ENCODE data around the gene CEL. TPM values are rescaled to one million over a fixed set of nuclear protein-coding genes. Genes with fewer than 3 reads are reported as not detected.
"Not testable (repeated sequence)": the region's sequence is repeated elsewhere in the genome, so short reads cannot be mapped to it uniquely, and the experiment has no call there.

Gene CEL
- total RNA-seq, 2 experiments from 2014 or later = 1.4 to 2.3 TPM

- Mint-ChIP-seq H3K9me3 (no peaks in the 10 kb centered on the region), H3K27ac (no peak overlapping the region), H3K27me3 (peaks cover 12% of the 10 kb centered on the region), H3K4me3 (no peak overlapping the region), H3K36me3 (peaks cover 3% of the 10 kb centered on the region), H3K4me1 (no peaks in the 10 kb centered on the region)
- no peak for ATAC-seq (ENCODE audit: low read depth)
- no peak for DNase-seq
- POLR2A ChIA-PET = no interaction called here
These were observed 9.8 kb downstream of the CEL start for GRCh38 chr9:133071484-133072150.

DNA sequence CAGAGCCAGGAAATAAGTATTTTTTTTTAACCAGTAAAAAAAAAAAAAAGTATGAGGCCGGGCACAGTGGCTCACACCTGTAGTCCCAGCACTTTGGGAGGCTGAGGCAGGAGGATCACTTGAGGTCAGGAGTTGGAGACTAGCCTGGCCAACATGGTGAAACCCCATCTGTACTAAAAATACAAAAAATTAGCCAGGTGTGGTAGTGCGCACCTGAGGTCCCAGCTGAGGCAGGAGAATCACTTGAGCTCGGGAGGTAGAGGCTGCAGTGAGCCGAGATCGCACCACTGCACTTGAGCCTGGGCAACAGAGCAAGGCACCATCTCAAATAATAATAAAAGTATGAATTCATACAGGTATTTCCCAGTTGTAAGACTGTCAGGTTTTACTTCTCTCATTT is 10.4 kb downstream of the CEL start:
- DNase-seq; H3K9me3 Mint-ChIP-seq; ATAC-seq (ENCODE audit: low read depth); H3K4me3 Mint-ChIP-seq; H3K27ac Mint-ChIP-seq; H3K36me3 Mint-ChIP-seq; H3K4me1 Mint-ChIP-seq; POLR2A ChIA-PET: not testable (repeated sequence)
- peaks cover 12% of the 10 kb centered on the region for H3K27me3 Mint-ChIP-seq

GRCh38 chr9:133073086-133074014 is 11.6 kb downstream of the CEL start:
- H3K4me1 Mint-ChIP-seq = no peaks in the 10 kb centered on the region
- POLR2A ChIA-PET = no interaction called here
- no peak overlapping the region for H3K27ac Mint-ChIP-seq
- H3K36me3 Mint-ChIP-seq = peaks cover 3% of the 10 kb centered on the region
- DNase-seq (no peak), ATAC-seq (ENCODE audit: low read depth) (no peak)
- H3K27me3 Mint-ChIP-seq = peaks cover 12% of the 10 kb centered on the region
- no peak overlapping the region for H3K4me3 Mint-ChIP-seq
- no peaks in the 10 kb centered on the region for H3K9me3 Mint-ChIP-seq

GRCh38 chr9:133074111-133074651 is 12.4 kb downstream of the CEL start:
- H3K36me3 Mint-ChIP-seq = peaks cover 3% of the 10 kb centered on the region
- H3K4me1 Mint-ChIP-seq = no peaks in the 10 kb centered on the region
- H3K4me3 Mint-ChIP-seq = no peak overlapping the region
- H3K9me3 Mint-ChIP-seq = no peaks in the 10 kb centered on the region
- ATAC-seq (ENCODE audit: low read depth) (no peak), DNase-seq (no peak)
- peaks cover 12% of the 10 kb centered on the region for H3K27me3 Mint-ChIP-seq
- H3K27ac Mint-ChIP-seq = no peak overlapping the region
- POLR2A ChIA-PET = interaction anchor here (0.6 kb wide), 1 partner anchor 44 kb away, joined by 3 read pairs; the partner anchor contains the start of gene GTF3C5

DNA sequence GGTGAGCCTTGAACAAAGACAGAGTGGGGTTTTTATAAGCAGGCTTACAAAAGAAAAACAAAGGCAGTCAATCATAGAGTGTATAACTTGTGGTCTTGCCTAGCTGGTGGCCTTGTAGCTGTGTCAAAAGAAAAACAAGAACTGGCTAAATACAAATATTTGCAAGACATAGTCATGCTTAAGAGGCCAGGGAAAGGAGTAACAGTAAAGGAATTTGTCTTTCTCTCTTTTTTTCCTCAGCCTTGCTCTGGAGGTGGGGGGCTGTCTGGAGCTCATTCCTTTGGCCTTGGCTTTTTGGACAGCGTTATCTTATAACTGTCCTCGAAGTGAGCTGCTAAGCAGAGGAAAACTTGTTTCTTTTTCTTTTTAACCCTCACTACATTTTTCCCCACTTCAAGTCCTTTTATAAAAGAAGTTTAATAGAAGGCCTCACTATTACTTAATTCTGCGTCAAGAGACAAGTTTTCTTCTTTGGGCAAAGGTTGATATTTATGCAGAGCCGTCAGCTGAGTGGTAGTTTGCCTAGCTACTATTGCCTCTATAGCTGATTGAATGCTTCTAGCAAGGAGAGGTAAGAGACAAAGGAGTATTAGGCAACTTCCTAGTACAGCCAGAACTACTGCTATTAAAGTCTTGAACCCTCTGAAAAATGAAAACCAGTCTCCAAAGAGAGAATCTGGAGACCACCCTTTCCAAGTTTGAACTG is 14.3 kb downstream of the CEL start:
- Mint-ChIP-seq H3K4me1 (no peaks in the 10 kb centered on the region), H3K27me3 (peaks cover 20% of the 10 kb centered on the region), H3K27ac (no peak overlapping the region), H3K4me3 (no peak overlapping the region), H3K36me3 (peaks cover 3% of the 10 kb centered on the region), H3K9me3 (no peaks in the 10 kb centered on the region)
- ATAC-seq (ENCODE audit: low read depth) (no peak), DNase-seq (no peak)
- POLR2A ChIA-PET = no interaction called here

DNA sequence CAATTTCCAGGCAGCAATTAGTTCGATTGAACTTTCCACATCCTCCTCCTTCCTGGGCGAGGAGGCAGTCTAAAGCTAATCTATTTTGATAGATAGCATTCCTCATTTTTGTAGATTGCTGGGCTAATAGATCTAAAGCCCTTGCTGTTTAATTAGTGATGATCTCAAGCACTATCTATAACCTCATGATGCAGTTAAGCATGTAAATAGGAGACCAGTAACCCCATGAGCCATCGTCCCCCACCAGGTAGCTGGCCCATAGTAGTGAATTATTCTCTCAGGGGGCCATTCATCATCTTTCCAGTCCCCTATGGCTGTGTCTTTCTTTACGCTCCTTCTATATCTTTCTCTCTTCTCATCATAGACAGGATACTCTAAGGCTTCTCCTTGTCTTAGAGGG is 14.9 kb downstream of the CEL start:
- H3K4me1 Mint-ChIP-seq = no peaks in the 10 kb centered on the region
- no peaks in the 10 kb centered on the region for H3K9me3 Mint-ChIP-seq
- H3K4me3 Mint-ChIP-seq = no peak overlapping the region
- H3K27ac Mint-ChIP-seq = no peak overlapping the region
- peaks cover 20% of the 10 kb centered on the region for H3K27me3 Mint-ChIP-seq
- H3K36me3 Mint-ChIP-seq = peaks cover 2% of the 10 kb centered on the region
- POLR2A ChIA-PET = no interaction called here
- no peak for ATAC-seq (ENCODE audit: low read depth)
- DNase-seq = no peak

- peaks cover 18% of the 10 kb centered on the region for H3K27me3 Mint-ChIP-seq
- H3K27ac Mint-ChIP-seq = no peak overlapping the region
- H3K9me3 Mint-ChIP-seq = no peaks in the 10 kb centered on the region
- no peaks in the 10 kb centered on the region for H3K4me1 Mint-ChIP-seq
- POLR2A ChIA-PET = no interaction called here
- no peak overlapping the region for H3K4me3 Mint-ChIP-seq
- H3K36me3 Mint-ChIP-seq = no peaks in the 10 kb centered on the region
- DNase-seq (no peak), ATAC-seq (ENCODE audit: low read depth) (no peak)
These were observed 16.7 kb downstream of the CEL start for GRCh38 chr9:133078486-133078885.

DNA sequence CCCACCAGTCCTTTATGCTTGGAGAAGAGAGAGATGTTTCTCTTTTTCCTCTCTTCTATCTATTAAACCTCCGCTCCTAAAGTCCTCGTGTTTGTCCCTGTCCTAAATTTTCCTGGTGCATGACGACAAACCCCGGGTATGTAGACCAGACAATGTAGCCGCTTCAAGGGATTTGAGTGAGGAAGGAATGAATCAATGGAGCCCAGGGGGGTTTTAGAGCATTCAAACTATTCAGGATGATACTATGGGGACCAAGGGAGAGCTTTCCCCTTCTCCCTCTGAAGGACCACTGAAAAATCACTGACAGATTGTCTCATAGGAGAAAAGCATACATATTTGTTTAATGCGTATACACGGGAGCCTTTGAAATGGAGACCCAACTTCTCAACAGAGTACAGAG is 18.4 kb downstream of the CEL start:
- DNase-seq = no peak
- Mint-ChIP-seq H3K27ac (no peak overlapping the region), H3K36me3 (no peaks in the 10 kb centered on the region), H3K27me3 (peaks cover 15% of the 10 kb centered on the region), H3K4me3 (no peak overlapping the region), H3K4me1 (no peaks in the 10 kb centered on the region), H3K9me3 (no peaks in the 10 kb centered on the region)
- POLR2A ChIA-PET = interaction anchor here (0.6 to 1.3 kb wide), 2 partner anchors 49 to 399 kb away, joined by 3 to 4 read pairs; partner anchors contain the start of genes GTF3C5 and SLC2A6
- ATAC-seq (ENCODE audit: low read depth) = no peak

DNA sequence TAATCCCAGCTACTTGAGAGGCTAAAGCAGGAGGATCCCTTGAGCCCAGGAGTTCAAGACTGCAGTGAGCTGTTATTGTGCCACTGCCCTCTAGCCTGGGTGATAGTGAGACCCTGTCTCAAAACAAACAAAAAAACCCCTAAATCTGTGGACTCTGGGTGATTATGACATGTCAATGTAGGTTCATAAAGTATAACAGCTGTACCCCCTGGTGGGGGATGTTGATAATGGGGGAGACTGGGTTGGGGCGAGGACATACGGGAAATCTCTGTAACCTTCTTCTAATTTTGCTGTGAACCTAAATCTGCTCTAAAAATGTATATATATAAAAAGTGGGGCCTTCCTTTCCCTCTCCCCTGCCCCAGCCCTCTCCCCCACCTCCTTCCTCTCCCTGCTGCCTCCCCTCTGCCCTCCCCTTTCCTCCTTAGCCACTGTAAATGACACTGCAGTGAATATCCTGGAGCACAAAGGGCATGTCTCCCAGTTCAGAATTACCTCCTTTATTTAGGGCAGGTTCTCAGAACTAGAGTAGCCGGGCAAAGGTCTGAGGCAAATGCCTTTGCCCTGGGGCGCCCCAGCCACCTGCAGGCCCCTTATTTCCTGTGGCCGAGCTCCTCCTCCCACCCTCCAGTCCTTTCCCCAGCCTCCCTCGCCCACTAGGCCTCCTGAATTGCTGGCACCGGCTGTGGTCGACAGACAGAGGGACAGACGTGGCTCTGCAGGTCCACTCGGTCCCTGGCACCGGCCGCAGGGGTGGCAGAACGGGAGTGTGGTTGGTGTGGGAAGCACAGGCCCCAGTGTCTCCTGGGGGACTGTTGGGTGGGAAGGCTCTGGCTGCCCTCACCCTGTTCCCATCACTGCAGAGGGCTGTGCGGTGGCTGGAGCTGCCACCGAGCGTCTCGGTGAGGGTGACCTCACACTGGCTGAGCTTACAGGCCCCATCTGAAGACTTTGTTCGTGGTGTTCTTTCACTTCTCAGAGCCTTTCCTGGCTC is 19.3 kb downstream of the CEL start:
- POLR2A ChIA-PET = interaction anchor here (1.3 kb wide), 1 partner anchor 50 kb away, joined by 4 read pairs; the partner anchor contains the start of gene GTF3C5
- H3K4me3 Mint-ChIP-seq, H3K36me3 Mint-ChIP-seq, H3K4me1 Mint-ChIP-seq, DNase-seq, H3K27ac Mint-ChIP-seq, H3K9me3 Mint-ChIP-seq: not testable (repeated sequence)
- peaks cover 11% of the 10 kb centered on the region for H3K27me3 Mint-ChIP-seq
- peak; percentile 12 for ATAC-seq (ENCODE audit: low read depth)

- H3K4me3 Mint-ChIP-seq; DNase-seq; H3K4me1 Mint-ChIP-seq; H3K27ac Mint-ChIP-seq; ATAC-seq (ENCODE audit: low read depth); H3K9me3 Mint-ChIP-seq; POLR2A ChIA-PET; H3K27me3 Mint-ChIP-seq; H3K36me3 Mint-ChIP-seq: not testable (repeated sequence)
These were observed 20.3 kb downstream of the CEL start for GRCh38 chr9:133081957-133082644.

DNA sequence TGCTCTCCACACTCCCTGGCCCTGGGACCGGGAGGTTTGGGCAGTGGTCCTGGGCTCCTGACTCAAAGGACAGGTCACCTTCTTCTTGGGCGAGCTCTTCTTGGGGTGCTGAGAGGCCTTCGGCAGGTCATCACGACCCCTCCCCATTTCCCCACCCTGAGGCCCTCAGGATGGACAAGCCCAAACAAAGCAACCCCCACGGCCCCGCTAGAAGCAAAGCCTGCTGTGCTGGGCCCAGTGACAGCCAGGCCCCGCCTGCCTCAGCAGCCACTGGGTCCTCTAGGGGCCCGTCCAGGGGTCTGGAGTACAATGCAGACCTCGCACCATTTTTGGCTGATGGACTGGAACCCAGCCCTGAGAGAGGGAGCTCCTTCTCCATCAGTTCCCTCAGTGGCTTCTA is 21.9 kb downstream of the CEL start:
- not testable (repeated sequence) for DNase-seq, H3K27ac Mint-ChIP-seq

More for the DNA sequence above, 21.9 kb downstream of the CEL start:
- ATAC-seq (ENCODE audit: low read depth); H3K36me3 Mint-ChIP-seq; H3K4me1 Mint-ChIP-seq; H3K27me3 Mint-ChIP-seq; H3K4me3 Mint-ChIP-seq; POLR2A ChIA-PET; H3K9me3 Mint-ChIP-seq: not testable (repeated sequence)

Measured in activated naive CD8-positive, alpha-beta T cell treated with anti-CD3 and anti-CD28 coated beads, Interleukin-2, amount 10 ng/mL, durations not matched to agents 7 days and 5 days (primary cell).